B cell (primary cell): ENCODE results near the gene PAM. TPM values are rescaled to one million over a fixed set of nuclear protein-coding genes. Genes with fewer than 3 reads are reported as not detected.

Experiments
- ATAC-seq: fragments of 200-7000 bp; cut with Tn5 transposase; one replicate; pipeline ENCODE4 v1.10.0; 2021; ENCODE audit warnings: low read depth, mild to moderate bottlenecking, moderate number of reproducible peaks, moderate library complexity
- CTCF ChIA-PET: fragments of 350-600 bp; sonication (Branson Sonifier 250); formaldehyde crosslinking; loops from one replicate; lab custom pipeline; 2021; ENCODE audit warnings: antibody characterized with exemption, inconsistent platforms; lab: Charles Lee
- POLR2A ChIA-PET: fragments of 350-600 bp; sonication (Branson Sonifier 250); formaldehyde crosslinking; loops from one replicate; lab custom pipeline; 2021; ENCODE audit warnings: antibody characterized with exemption; lab: Charles Lee
- DNase-seq: peaks from one replicate; pipeline ENCODE4 v3.0.0; 2013
- H2AFZ ChIP-seq: 2 replicates; pipeline ENCODE4 v1.6.1; 2012; ENCODE audit warnings: mild to moderate bottlenecking, low read depth, low read length; ENCODE audit not compliant: insufficient read depth, poor library complexity, severe bottlenecking
- H3K27ac ChIP-seq, 2 donors: 1 replicate in 1 of 2; 2 replicates in 1 of 2; pipeline ENCODE4 v1.5.1; 2012 to 2013; ENCODE audit warnings: low read length in 2 of 2, mild to moderate bottlenecking in 2 of 2, moderate library complexity in 1 of 2
- H3K27me3 ChIP-seq, 4 experiments: fragments of 200-600 bp in 1 of 4; sonication (generic) in 1 of 4; replicated peaks in 1 of 4; 1 replicate in 2 of 4; 2 replicates in 2 of 4; pipeline versions ENCODE4 v1.6.1 to v1.7.0; 2013 to 2016; ENCODE audit warnings: low read length in 3 of 4, mild to moderate bottlenecking in 2 of 4, mixed read lengths in 1 of 4, moderate library complexity in 1 of 4; ENCODE audit not compliant: insufficient read depth in 4 of 4, control insufficient read depth in 3 of 4; ENCODE audit errors: control extremely low read depth in 1 of 4
- H3K36me3 ChIP-seq, 2 experiments: replicated peaks in 1 of 2; 1 replicate in 1 of 2; 2 replicates in 1 of 2; pipeline versions ENCODE4 v1.6.1 to v1.7.1; 2013; ENCODE audit warnings: low read length in 1 of 2; ENCODE audit not compliant: insufficient read depth in 2 of 2, control insufficient read depth in 1 of 2; ENCODE audit errors: control extremely low read depth in 1 of 2, extremely low read depth in 1 of 2
- H3K4me1 ChIP-seq, 2 donors: fragments of 200-600 bp in 1 of 2; sonication (generic) in 1 of 2; 1 replicate in 1 of 2; 2 replicates in 1 of 2; pipeline versions ENCODE4 v1.5.1 to v1.6.1; 2013 to 2017; ENCODE audit warnings: low read length in 2 of 2; ENCODE audit not compliant: control insufficient read depth in 2 of 2, insufficient read depth in 2 of 2
- H3K4me2 ChIP-seq: replicated peaks from 2 replicates; pipeline ENCODE3; 2012; ENCODE audit warnings: mild to moderate bottlenecking, low read depth, low read length; ENCODE audit not compliant: poor library complexity, severe bottlenecking
- H3K4me3 ChIP-seq, 5 experiments: fragments of 200-600 bp in 1 of 5; sonication (generic) in 1 of 5; 1 replicate in 3 of 5; 2 replicates in 2 of 5; pipeline versions ENCODE4 v1.5.1 to v1.7.0; 2011 to 2016; ENCODE audit warnings: low read length in 4 of 5, mild to moderate bottlenecking in 4 of 5, low read depth in 2 of 5, control low read depth in 1 of 5, moderate library complexity in 1 of 5; ENCODE audit not compliant: insufficient read depth in 1 of 5; ENCODE audit errors: control extremely low read depth in 1 of 5, extremely low read depth in 1 of 5
- H3K79me2 ChIP-seq: fragments of 200-600 bp; sonication (generic); one replicate; pipeline ENCODE4 v1.6.0; 2016; ENCODE audit warnings: low read length; ENCODE audit not compliant: control insufficient read depth, insufficient read depth
- H3K9ac ChIP-seq: fragments of 200-600 bp; sonication (generic); 2 replicates; pipeline ENCODE4 v1.6.1; 2017; ENCODE audit warnings: mild to moderate bottlenecking, low read length, moderate library complexity
- H3K9me3 ChIP-seq, 3 donors: one replicate each; pipeline versions ENCODE4 v1.6.1 to v1.7.1; 2013; ENCODE audit warnings: low read length in 2 of 3; ENCODE audit not compliant: control insufficient read depth in 2 of 3, insufficient read depth in 1 of 3; ENCODE audit errors: control extremely low read depth in 1 of 3
- H4K20me1 ChIP-seq: 2 replicates; pipeline ENCODE4 v1.6.0; 2012; ENCODE audit warnings: mild to moderate bottlenecking, low read length; ENCODE audit not compliant: insufficient read depth, control insufficient read depth, poor library complexity, severe bottlenecking
- H3K27ac Mint-ChIP-seq: one replicate; pipeline ENCODE4 v1.8.0; 2021; ENCODE audit warnings: mixed read lengths
- H3K27me3 Mint-ChIP-seq: one replicate; pipeline ENCODE4 v1.8.0; 2021; ENCODE audit warnings: mixed read lengths
- H3K4me1 Mint-ChIP-seq: one replicate; pipeline ENCODE4 v1.8.0; 2021; ENCODE audit warnings: mixed read lengths
- H3K4me3 Mint-ChIP-seq: one replicate; pipeline ENCODE4 v1.8.0; 2021; ENCODE audit warnings: mixed read lengths
- H3K9me3 Mint-ChIP-seq: one replicate; pipeline ENCODE4 v1.8.0; 2022; ENCODE audit warnings: mixed read lengths; ENCODE audit not compliant: insufficient read depth
- CTCF ChIP-seq: fragments of 200-600 bp; IDR thresholded peaks from one replicate; pipeline ENCODE4 v1.8.0; 2022; ENCODE audit warnings: antibody characterized with exemption, mild to moderate bottlenecking
- EZH2 ChIP-seq: IDR thresholded peaks from 2 replicates; pipeline ENCODE4 v1.6.1; 2012; ENCODE audit warnings: borderline replicate concordance, low read depth, mild to moderate bottlenecking, moderate library complexity, low read length; ENCODE audit not compliant: insufficient read depth, poor library complexity, severe bottlenecking
- WGBS: methylation state at CpG from one replicate; pipeline ENCODE4 v1.1.5; 2013; ENCODE audit warnings: missing lambda C conversion rate; ENCODE audit not compliant: insufficient coverage; 5-methylcytosine and 5-hydroxymethylcytosine counted together
- intact Hi-C: fragments of 100-400 bp; cut with micrococcal nuclease; formaldehyde crosslinking; loops from one replicate; pipeline ENCODE4 v1.10.0; 2022
- polyA plus RNA-seq: library from polyadenylated mRNA; depleted of rRNA; stranded (reverse); fragments of >200 nt; gene quantifications from 2 replicates; pipeline ENCODE4 v1.2.3, GENCODE V29; 2012
- total RNA-seq, 2 donors: library from RNA; stranded (reverse); fragments of 120-200 nt in 1 of 2; gene quantifications; 1 replicate in 1 of 2; 2 replicates in 1 of 2; pipeline versions ENCODE4 v1.2.3 to v1.2.4, GENCODE V29; 2013 to 2022

Gene PAM
- total and polyA plus RNA-seq, 2 donors (not counting 1 experiment from before 2014, with no cell fraction given): 1.00 to 34.8 TPM

DNA sequence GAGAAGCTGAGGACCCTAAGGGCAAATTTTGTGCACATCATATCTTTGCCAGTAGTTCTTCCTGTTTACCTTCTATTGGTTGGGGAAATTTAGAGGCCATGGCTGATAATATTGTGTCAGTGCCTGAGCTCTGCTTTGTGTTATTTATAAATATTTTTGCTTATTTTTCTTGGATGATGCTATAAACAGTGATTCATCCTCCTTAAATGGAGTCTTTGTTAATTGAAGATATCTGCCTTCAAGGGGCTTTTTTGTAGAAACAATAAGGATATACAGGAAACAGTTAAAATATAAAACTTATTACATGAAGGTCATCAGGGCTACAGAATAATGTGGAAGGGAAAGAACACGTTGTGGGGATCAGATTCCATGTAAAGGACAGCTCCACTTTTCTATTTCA, 78.0 kb downstream of the PAM start:
- Histone ChIP-seq H3K27ac (no peak overlapping the region), H3K27me3 (peaks cover 0 to 4% (median 0%) of the 10 kb centered on the region in 4 experiments), H2AFZ (no peak overlapping the region), H3K36me3 (no peaks in the 10 kb centered on the region), H3K79me2 (no peaks in the 10 kb centered on the region), H3K4me2 (no peak overlapping the region), H3K4me1 (no peaks in the 10 kb centered on the region), H3K4me3 (no peak overlapping the region), H3K9ac (no peak overlapping the region), H3K9me3 (no peaks in the 10 kb centered on the region), H4K20me1 (no peaks in the 10 kb centered on the region)
- no CpG with 5 or more reads among the region's 1 CpG for WGBS
- ATAC-seq: no peak
- Mint-ChIP-seq H3K27me3 (peaks cover 4% of the 10 kb centered on the region), H3K4me1 (no peaks in the 10 kb centered on the region), H3K27ac (no peak overlapping the region), H3K4me3 (no peak overlapping the region), H3K9me3 (no peaks in the 10 kb centered on the region)
- intact Hi-C loops: no loop called here
- ChIA-PET CTCF (no interaction called here), POLR2A (no interaction called here)
- DNase-seq: no peak
- TF ChIP-seq EZH2 (no peak), CTCF (no peak)

- no peak overlapping the region for H3K27ac Mint-ChIP-seq
- TF ChIP-seq CTCF (no peak), EZH2 (no peak)
- DNase-seq (no peak), ATAC-seq (no peak)
- CTCF ChIA-PET: no interaction called here
- peaks cover 4% of the 10 kb centered on the region for H3K27me3 Mint-ChIP-seq
- Histone ChIP-seq H3K4me1 (no peaks in the 10 kb centered on the region), H3K27me3 (peaks cover 0 to 4% (median 0%) of the 10 kb centered on the region in 4 experiments), H3K9me3 (no peaks in the 10 kb centered on the region), H3K4me3 (no peak overlapping the region), H3K27ac (no peak overlapping the region), H3K9ac (no peak overlapping the region), H4K20me1 (no peaks in the 10 kb centered on the region), H3K79me2 (no peaks in the 10 kb centered on the region), H3K4me2 (no peak overlapping the region), H3K36me3 (no peaks in the 10 kb centered on the region), H2AFZ (no peak overlapping the region)
- WGBS: no CpG with 5 or more reads among the region's 1 CpG
- POLR2A ChIA-PET: no interaction called here
- no peaks in the 10 kb centered on the region for H3K4me1 Mint-ChIP-seq
- H3K4me3 Mint-ChIP-seq: no peak overlapping the region
- no peaks in the 10 kb centered on the region for H3K9me3 Mint-ChIP-seq
- intact Hi-C loops: no loop called here
These were observed 79.4 kb downstream of the PAM start for GRCh38 chr5:102834438-102834964.
